Measurements from ENCODE around the gene SUCLG1. TPM values are rescaled to one million over a fixed set of nuclear protein-coding genes. Genes with fewer than 3 reads are reported as not detected.

Gene SUCLG1
- total and polyA plus RNA-seq, 2 experiments from 2014 or later = 164 to 168 TPM

GRCh38 chr2:84458551-84459017, 496 bp downstream of the SUCLG1 start:
- no peaks in the 10 kb centered on the region for H3K36me3 ChIP-seq (replicated peaks; ENCODE audit: insufficient read depth, low read depth)
- peak overlapping the region; percentile 95 for H3K27ac ChIP-seq
- peak; percentile 30 for DNase-seq (ENCODE audit: low spot score)
- H3K9me2 ChIP-seq (replicated peaks; ENCODE audit: insufficient read depth) = no peaks in the 10 kb centered on the region
- H3K27me3 ChIP-seq = no peaks in the 10 kb centered on the region
- peak overlapping the region; percentile 71 for H3K4me2 ChIP-seq
- TF ChIP-seq CTCF (IDR thresholded peaks at IDR 0.05; ENCODE audit: poor library complexity) (no peak), EZH2phosphoT487 (IDR thresholded peaks at IDR 0.05; ENCODE audit: low read depth, severe bottlenecking, unreplicated experiment) (no peak), EZH2 (IDR thresholded peaks at IDR 0.05; ENCODE audit: borderline replicate concordance) (no peak)
- peaks cover 53% of the 10 kb centered on the region for H3K79me2 ChIP-seq
- H2AFZ ChIP-seq = peak overlapping the region; percentile 52
- H3K9me3 ChIP-seq (ENCODE audit: low read depth) = no peaks in the 10 kb centered on the region
- peaks cover 23% of the 10 kb centered on the region for H3K4me1 ChIP-seq (ENCODE audit: insufficient read depth)
- peak overlapping the region; percentile 89 for H3K4me3 ChIP-seq
- 4% methylated on average over 16 of the region's 16 CpGs for WGBS (ENCODE audit: low lambda C conversion rate, missing lambda C conversion rate)
- peaks cover 22% of the 10 kb centered on the region for H4K20me1 ChIP-seq (ENCODE audit: insufficient read depth, poor library complexity, severe bottlenecking)

- no peaks in the 10 kb centered on the region for H3K9me2 ChIP-seq (replicated peaks; ENCODE audit: insufficient read depth)
- no peak for DNase-seq (ENCODE audit: low spot score)
- H3K9me3 ChIP-seq (ENCODE audit: low read depth) = no peaks in the 10 kb centered on the region
- H4K20me1 ChIP-seq (ENCODE audit: insufficient read depth, poor library complexity, severe bottlenecking) = peaks cover 27% of the 10 kb centered on the region
- WGBS (ENCODE audit: low lambda C conversion rate, missing lambda C conversion rate) = 47% methylated on average over 2 of the region's 2 CpGs
- H3K27ac ChIP-seq = peak overlapping the region; percentile 95
- peak overlapping the region; percentile 71 for H3K4me2 ChIP-seq
- H3K79me2 ChIP-seq = peaks cover 62% of the 10 kb centered on the region
- no peaks in the 10 kb centered on the region for H3K36me3 ChIP-seq (replicated peaks; ENCODE audit: insufficient read depth, low read depth)
- no peak for TF ChIP-seq CTCF (IDR thresholded peaks at IDR 0.05; ENCODE audit: poor library complexity)
- TF ChIP-seq EZH2phosphoT487 (IDR thresholded peaks at IDR 0.05; ENCODE audit: low read depth, severe bottlenecking, unreplicated experiment) = no peak
- no peaks in the 10 kb centered on the region for H3K27me3 ChIP-seq
- peak overlapping the region; percentile 89 for H3K4me3 ChIP-seq
- H3K4me1 ChIP-seq (ENCODE audit: insufficient read depth) = peaks cover 23% of the 10 kb centered on the region
- no peak overlapping the region for H2AFZ ChIP-seq
These were observed 1.4 kb downstream of the SUCLG1 start for GRCh38 chr2:84457686-84458085.

- Histone ChIP-seq H3K9me2 (replicated peaks; ENCODE audit: insufficient read depth) (no peaks in the 10 kb centered on the region), H3K27me3 (no peaks in the 10 kb centered on the region), H2AFZ (no peak overlapping the region), H3K4me2 (peak overlapping the region; percentile 71), H3K4me1 (ENCODE audit: insufficient read depth) (peaks cover 23% of the 10 kb centered on the region), H3K27ac (peak overlapping the region; percentile 95), H3K36me3 (replicated peaks; ENCODE audit: insufficient read depth, low read depth) (no peaks in the 10 kb centered on the region), H3K9me3 (ENCODE audit: low read depth) (no peaks in the 10 kb centered on the region), H3K4me3 (no peak overlapping the region), H4K20me1 (ENCODE audit: insufficient read depth, poor library complexity, severe bottlenecking) (peaks cover 41% of the 10 kb centered on the region), H3K79me2 (peaks cover 77% of the 10 kb centered on the region)
- no peak for DNase-seq (ENCODE audit: low spot score)
- no peak for TF ChIP-seq EZH2phosphoT487 (IDR thresholded peaks at IDR 0.05; ENCODE audit: low read depth, severe bottlenecking, unreplicated experiment)
- TF ChIP-seq EZH2 (IDR thresholded peaks at IDR 0.05; ENCODE audit: borderline replicate concordance) = no peak
- TF ChIP-seq CTCF (IDR thresholded peaks at IDR 0.05; ENCODE audit: poor library complexity) = no peak
- WGBS (ENCODE audit: low lambda C conversion rate, missing lambda C conversion rate) = 75% methylated on average over 4 of the region's 4 CpGs
These were observed 2.9 kb downstream of the SUCLG1 start for GRCh38 chr2:84456156-84456555.

GRCh38 chr2:84454581-84454980, 4.5 kb downstream of the SUCLG1 start:
- Histone ChIP-seq H3K9me2 (replicated peaks; ENCODE audit: insufficient read depth) (no peaks in the 10 kb centered on the region), H3K4me2 (no peak overlapping the region), H3K79me2 (peaks cover 91% of the 10 kb centered on the region), H2AFZ (no peak overlapping the region), H3K27ac (no peak overlapping the region), H3K9me3 (ENCODE audit: low read depth) (no peaks in the 10 kb centered on the region), H3K4me3 (no peak overlapping the region), H4K20me1 (ENCODE audit: insufficient read depth, poor library complexity, severe bottlenecking) (peaks cover 56% of the 10 kb centered on the region), H3K36me3 (replicated peaks; ENCODE audit: insufficient read depth, low read depth) (no peaks in the 10 kb centered on the region), H3K4me1 (ENCODE audit: insufficient read depth) (peaks cover 15% of the 10 kb centered on the region), H3K27me3 (no peaks in the 10 kb centered on the region)
- TF ChIP-seq EZH2 (IDR thresholded peaks at IDR 0.05; ENCODE audit: borderline replicate concordance) = no peak
- WGBS (ENCODE audit: low lambda C conversion rate, missing lambda C conversion rate) = 96% methylated on average over 2 of the region's 2 CpGs
- no peak for DNase-seq (ENCODE audit: low spot score)
